Neutrophil (primary cell): ENCODE results near the gene DOCK9.

Experiments
- H3K27ac ChIP-seq: fragments of 200-600 bp; sonication (generic); 2 replicates; pipeline ENCODE4 v1.5.1; 2016; ENCODE audit warnings: mild to moderate bottlenecking, moderate library complexity
- H3K27me3 ChIP-seq: fragments of 200-600 bp; sonication (generic); 2 replicates; pipeline ENCODE4 v1.6.0; 2016; ENCODE audit warnings: mild to moderate bottlenecking
- H3K36me3 ChIP-seq: fragments of 200-600 bp; sonication (generic); 2 replicates; pipeline ENCODE4 v1.5.1; 2017
- H3K4me1 ChIP-seq, 2 experiments: fragments of 200-600 bp in 1 of 2; sonication (generic) in 1 of 2; 1 replicate in 1 of 2; 2 replicates in 1 of 2; pipeline versions ENCODE4 v1.5.1 to v1.6.1; 2013 to 2016; ENCODE audit warnings: low read depth in 1 of 2, low read length in 1 of 2, mild to moderate bottlenecking in 1 of 2, moderate library complexity in 1 of 2; ENCODE audit not compliant: control insufficient read depth in 1 of 2, insufficient read depth in 1 of 2
- H3K4me3 ChIP-seq, 2 experiments: fragments of 200-600 bp in 1 of 2; sonication (generic) in 1 of 2; 1 replicate in 1 of 2; 2 replicates in 1 of 2; pipeline ENCODE4 v1.5.1; 2013 to 2016; ENCODE audit warnings: low read depth in 1 of 2, low read length in 1 of 2, mild to moderate bottlenecking in 1 of 2, moderate library complexity in 1 of 2
- H3K9me3 ChIP-seq: fragments of 200-600 bp; sonication (generic); 2 replicates; pipeline ENCODE4 v1.5.1; 2016
- TF ChIP-seq, protein P1 (sequence below): fragments of 200-600 bp; sonication (generic); IDR thresholded peaks from 2 replicates; pipeline ENCODE4 v1.5.1; 2016; ENCODE audit warnings: antibody characterized with exemption

Gene DOCK9

GRCh38 chr13:98975822-98976261, 2.0 kb downstream of the DOCK9 start:
- H3K27me3 ChIP-seq, result peaks cover 90% of the 10 kb centered on the region
- no peaks in the 10 kb centered on the region for H3K9me3 ChIP-seq
- H3K4me3 ChIP-seq, result no peak overlapping the region
- H3K36me3 ChIP-seq, result no peaks in the 10 kb centered on the region
- TF ChIP-seq, protein P1, sequence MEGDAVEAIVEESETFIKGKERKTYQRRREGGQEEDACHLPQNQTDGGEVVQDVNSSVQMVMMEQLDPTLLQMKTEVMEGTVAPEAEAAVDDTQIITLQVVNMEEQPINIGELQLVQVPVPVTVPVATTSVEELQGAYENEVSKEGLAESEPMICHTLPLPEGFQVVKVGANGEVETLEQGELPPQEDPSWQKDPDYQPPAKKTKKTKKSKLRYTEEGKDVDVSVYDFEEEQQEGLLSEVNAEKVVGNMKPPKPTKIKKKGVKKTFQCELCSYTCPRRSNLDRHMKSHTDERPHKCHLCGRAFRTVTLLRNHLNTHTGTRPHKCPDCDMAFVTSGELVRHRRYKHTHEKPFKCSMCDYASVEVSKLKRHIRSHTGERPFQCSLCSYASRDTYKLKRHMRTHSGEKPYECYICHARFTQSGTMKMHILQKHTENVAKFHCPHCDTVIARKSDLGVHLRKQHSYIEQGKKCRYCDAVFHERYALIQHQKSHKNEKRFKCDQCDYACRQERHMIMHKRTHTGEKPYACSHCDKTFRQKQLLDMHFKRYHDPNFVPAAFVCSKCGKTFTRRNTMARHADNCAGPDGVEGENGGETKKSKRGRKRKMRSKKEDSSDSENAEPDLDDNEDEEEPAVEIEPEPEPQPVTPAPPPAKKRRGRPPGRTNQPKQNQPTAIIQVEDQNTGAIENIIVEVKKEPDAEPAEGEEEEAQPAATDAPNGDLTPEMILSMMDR, result no peak
- no peak overlapping the region for H3K27ac ChIP-seq
- peaks cover 19 to 24% of the 10 kb centered on the region in 2 experiments for H3K4me1 ChIP-seq

DNA sequence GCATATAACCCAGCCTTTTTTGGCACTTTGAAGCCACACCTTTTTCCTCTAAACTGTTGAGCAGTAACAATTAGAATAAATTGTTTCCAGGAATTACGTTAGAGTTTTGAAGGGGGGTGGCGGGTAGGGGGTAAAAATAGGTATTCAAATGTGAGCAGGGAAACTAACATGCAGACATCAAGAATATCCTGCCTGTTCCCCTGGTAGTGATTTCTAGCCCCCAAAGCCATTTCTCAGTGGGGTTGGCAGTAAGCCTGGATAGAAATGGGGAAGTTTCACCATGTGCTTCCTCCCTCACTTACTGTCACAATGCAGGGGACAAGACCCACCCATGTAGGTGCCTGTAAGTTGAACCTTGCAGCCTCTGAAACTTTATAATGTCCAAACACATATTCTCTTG, 3.8 kb downstream of the DOCK9 start:
- H3K4me1 ChIP-seq, result peaks cover 19 to 24% of the 10 kb centered on the region in 2 experiments
- H3K9me3 ChIP-seq, result no peaks in the 10 kb centered on the region
- H3K27me3 ChIP-seq, result peaks cover 90% of the 10 kb centered on the region
- H3K36me3 ChIP-seq, result no peaks in the 10 kb centered on the region
- H3K4me3 ChIP-seq, result no peak overlapping the region
- TF ChIP-seq, protein P1, result no peak
- H3K27ac ChIP-seq, result no peak overlapping the region

DNA sequence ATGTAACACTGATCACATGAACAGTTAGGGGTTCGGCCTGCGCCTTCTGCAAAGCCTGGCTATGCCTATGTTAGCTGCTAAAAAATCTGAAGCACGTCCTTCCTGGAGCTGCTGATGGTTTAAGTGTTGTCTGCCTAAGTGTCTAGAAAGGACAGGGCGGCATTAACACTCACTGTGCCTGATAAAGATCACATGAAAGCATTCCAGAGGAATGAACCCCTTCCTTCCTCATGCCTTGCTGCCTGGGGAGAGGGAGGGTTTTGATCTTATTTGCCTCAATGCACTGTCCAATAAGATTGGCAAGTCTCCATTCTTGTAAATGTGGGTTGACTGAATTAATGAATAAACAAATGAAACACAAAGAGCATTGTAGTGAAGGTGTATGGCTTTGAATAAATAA, 5.2 kb downstream of the DOCK9 start:
- TF ChIP-seq, protein P1, result no peak
- H3K4me3 ChIP-seq, result no peak overlapping the region
- no peaks in the 10 kb centered on the region for H3K36me3 ChIP-seq
- peaks cover 19 to 24% of the 10 kb centered on the region in 2 experiments for H3K4me1 ChIP-seq
- H3K9me3 ChIP-seq, result no peaks in the 10 kb centered on the region
- H3K27ac ChIP-seq, result no peak overlapping the region
- peaks cover 87% of the 10 kb centered on the region for H3K27me3 ChIP-seq

DNA sequence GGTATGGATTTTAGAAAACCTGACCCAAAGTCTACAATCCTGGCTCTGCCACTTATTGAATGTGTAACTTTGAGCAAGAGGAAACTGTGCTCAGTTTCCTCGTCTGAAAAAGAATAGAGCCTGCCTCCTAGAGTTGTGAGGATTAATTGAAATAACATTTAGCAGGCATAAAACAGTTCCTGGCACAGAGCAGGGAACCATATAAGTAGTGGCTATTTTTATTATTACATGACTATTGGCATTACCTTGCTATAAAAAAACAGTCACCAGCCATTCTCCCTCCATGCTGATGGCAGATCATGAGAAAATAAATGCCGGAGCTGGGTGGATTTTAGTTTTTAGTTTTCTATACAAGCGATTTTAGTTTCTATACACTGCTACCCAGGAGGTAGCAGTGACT, 5.8 kb downstream of the DOCK9 start:
- H3K4me3 ChIP-seq, result no peak overlapping the region
- no peaks in the 10 kb centered on the region for H3K36me3 ChIP-seq
- TF ChIP-seq, protein P1, result no peak
- H3K4me1 ChIP-seq, result peaks cover 19 to 24% of the 10 kb centered on the region in 2 experiments
- no peak overlapping the region for H3K27ac ChIP-seq
- H3K9me3 ChIP-seq, result no peaks in the 10 kb centered on the region
- H3K27me3 ChIP-seq, result peaks cover 87% of the 10 kb centered on the region

GRCh38 chr13:98970330-98970729, 7.5 kb downstream of the DOCK9 start:
- Histone ChIP-seq H3K27ac (no peak overlapping the region), H3K4me1 (peaks cover 9 to 12% of the 10 kb centered on the region in 2 experiments), H3K4me3 (no peak overlapping the region), H3K36me3 (no peaks in the 10 kb centered on the region), H3K27me3 (peaks cover 79% of the 10 kb centered on the region), H3K9me3 (no peaks in the 10 kb centered on the region)
- TF ChIP-seq, protein P1, result no peak

- TF ChIP-seq, protein P1, result no peak
- H3K27me3 ChIP-seq, result peaks cover 62% of the 10 kb centered on the region
- no peaks in the 10 kb centered on the region for H3K36me3 ChIP-seq
- no peak overlapping the region for H3K27ac ChIP-seq
- no peaks in the 10 kb centered on the region for H3K4me1 ChIP-seq
- H3K4me3 ChIP-seq, result no peak overlapping the region
- H3K9me3 ChIP-seq, result no peaks in the 10 kb centered on the region
Observed at GRCh38 chr13:98967491-98967890, 10.4 kb downstream of the DOCK9 start.
